HS-5 (cell line): ENCODE results near the gene PRKG1.
A peak's percentile ranks its signal among the peaks of the same experiment; 100 is the strongest.
"Not testable (repeated sequence)": the region's sequence is repeated elsewhere in the genome, so short reads cannot be mapped to it uniquely, and the experiment has no call there.

Source experiments
- DNase-seq: peaks from one replicate; pipeline ENCODE4 v3.0.0-alpha.2; 2012; ENCODE audit warnings: low read depth

The PRKG1 gene

DNA sequence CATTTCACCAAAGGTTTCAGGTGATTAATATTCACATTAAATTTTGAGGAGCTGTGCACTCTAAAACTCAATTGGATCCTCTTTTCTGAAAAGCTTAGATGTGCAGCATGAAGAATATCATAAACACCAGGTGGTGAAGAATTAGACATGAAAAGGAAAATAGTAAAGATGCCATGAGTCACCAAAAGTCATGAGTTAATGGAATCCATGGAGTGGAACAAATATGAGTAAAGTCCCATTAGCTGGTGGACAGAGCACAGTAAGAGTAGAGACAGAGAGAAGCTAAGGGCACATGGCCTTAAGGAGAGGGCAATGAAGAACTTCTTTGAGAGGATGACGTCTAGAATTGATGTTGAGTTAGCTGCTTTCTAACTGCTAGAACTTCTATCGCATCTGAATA is 353.5 kb downstream of the PRKG1 start:
- DNase-seq, result no peak

DNA sequence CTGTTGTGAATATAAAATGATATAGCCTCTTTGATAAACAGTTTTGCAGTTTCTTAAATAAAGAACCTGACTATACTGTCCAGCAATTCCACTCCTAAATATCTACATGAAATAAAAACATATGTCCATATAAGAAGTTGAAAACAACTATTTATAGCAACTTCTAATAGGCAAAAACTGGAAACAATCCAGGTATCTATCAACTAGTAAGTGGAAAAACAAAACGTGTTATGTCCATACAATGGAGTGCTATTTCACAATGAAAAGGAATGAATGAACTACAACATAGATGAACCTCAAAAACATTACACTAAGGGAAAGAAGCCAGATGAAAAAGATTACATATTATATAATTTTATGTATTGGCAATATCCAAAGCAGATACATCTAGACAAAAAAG is 356.2 kb downstream of the PRKG1 start:
- no peak for DNase-seq

DNA sequence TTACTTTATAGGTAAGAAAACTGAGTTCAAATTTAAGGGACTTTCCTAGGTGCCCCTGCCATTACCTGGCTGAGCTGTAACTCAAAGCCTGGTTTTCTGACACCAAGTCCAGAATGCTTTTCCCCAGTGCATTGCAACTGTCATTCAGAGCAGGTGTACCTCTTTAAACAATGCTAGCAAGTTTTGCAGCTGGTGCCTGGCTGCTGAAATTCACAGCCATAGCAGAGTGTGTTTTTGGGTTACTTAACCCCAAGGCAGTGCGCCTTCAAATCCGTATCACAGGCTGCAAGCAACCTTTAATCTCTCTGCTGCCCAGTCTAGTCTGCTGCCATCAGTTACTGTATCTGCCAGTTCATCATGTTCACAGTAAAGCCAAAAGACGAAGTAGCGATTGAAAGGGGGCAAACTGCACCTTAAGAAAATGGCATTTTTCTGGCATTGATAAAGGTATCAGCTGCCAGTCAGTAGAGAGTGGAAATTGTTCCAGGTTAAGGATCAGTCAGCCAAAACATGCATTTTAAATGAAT is 359.7 kb downstream of the PRKG1 start:
- DNase-seq, result no peak

DNA sequence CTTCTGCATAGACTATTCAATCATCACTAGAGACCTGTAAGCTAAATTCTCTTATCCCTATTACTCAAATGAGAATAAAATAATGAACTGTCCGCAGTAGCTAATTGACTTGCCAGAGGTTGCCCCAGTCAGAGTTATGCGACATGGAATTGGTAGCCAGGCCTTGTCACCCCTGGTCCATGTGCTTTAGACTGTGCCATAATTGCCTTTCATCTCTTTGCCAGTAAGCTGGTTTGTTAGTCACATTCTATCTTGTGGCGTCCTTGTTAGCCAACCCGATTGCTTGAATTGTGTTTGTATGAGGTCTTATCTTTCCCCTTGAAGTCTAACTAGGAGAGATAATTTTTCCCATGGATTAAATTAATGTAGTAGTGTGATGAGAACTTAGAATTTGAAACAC is 362.5 kb downstream of the PRKG1 start:
- DNase-seq, result no peak

DNA sequence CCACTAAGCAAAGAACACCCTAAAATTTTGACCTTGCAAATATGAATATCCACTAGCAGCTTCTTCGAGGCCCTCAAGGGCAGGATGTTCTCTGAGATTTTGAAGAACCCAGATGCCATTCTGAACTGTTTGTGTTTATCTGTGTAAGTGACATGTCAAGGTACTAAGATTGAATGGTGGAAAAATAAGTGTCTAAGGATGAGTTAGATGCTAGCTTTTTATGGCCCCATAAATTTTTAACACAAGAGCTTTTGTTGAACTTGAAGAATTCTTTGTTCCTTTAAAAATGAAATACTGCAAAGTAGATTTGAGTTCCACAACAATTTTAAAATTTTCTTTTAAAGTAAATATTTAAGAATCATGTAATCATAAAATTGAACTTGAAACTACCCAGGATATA is 365.4 kb downstream of the PRKG1 start:
- DNase-seq, result no peak

DNA sequence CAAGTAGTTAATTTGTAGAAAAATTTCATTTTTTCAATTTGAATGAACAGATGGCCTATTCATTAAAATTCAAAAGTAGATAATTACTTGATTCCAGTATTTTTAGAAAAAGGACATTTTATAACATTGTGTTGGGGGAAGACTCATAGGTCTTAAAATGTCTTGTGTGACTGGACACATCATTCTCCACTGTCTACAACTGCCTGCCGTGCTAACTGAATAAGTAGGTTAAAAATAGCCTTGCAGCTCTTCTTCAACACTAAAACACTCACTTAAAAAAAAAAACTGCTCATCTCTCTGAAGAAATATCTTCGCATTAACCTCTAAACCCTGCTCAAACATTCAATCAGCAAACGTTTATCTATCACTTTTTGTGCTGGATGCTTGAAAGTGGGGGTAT is 371.3 kb downstream of the PRKG1 start:
- no peak for DNase-seq

DNA sequence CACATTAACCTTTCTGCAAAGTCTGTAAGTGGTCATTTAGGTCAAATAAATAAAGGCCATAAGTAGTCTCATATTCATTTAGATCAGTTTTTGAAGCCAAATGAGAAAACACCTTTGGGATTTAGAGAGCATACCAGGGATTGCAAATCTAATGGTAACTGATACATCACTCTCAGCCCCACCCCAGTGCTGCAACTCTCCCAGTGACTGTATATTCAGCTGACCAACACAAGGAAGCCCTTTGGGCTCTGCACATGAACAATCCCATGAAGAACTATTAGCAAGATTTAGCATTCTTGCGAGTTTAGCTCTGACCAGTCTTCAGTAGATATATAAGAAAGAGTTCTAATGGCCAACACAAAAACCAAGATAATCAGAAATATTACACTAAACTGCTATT is 372.8 kb downstream of the PRKG1 start:
- DNase-seq, result no peak

DNA sequence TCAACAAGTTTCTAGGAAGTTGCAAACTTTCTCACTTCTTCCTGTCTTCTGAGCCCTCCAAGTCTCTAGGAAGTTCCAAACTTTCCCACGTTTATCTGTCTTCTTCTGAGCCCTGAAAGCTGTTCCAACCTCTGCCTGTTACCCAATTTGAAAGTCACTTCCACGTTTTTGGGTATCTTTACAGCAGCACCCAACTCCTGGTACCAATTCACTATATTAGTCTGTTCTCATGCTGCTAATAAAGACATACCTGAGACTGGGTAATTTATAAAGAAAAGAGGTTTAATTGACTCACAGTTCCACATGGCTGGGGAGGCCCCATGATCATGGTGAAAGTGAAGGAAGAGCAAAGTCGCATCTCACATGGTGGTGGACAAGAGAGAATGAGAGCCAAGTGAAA is 381.5 kb downstream of the PRKG1 start:
- not testable (repeated sequence) for DNase-seq

DNA sequence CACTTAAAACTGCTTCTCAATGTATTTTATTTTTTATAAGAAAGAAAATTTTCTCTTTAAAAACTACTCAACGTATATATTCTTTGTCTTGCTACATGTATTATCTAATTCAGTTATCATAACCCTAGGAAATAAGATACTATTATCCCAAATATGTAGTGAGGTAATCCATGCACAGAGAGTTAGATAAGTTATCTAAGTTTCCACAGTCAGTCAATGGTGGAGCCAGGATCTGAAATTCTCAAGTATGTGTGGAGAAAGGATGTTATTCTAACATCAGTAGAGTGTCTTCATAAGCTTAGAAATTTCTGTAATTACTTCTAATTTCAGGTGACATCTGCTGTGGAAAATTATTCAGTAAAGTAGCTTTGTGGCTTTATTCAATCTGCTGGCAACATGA is 385.2 kb downstream of the PRKG1 start:
- DNase-seq, result no peak

DNA sequence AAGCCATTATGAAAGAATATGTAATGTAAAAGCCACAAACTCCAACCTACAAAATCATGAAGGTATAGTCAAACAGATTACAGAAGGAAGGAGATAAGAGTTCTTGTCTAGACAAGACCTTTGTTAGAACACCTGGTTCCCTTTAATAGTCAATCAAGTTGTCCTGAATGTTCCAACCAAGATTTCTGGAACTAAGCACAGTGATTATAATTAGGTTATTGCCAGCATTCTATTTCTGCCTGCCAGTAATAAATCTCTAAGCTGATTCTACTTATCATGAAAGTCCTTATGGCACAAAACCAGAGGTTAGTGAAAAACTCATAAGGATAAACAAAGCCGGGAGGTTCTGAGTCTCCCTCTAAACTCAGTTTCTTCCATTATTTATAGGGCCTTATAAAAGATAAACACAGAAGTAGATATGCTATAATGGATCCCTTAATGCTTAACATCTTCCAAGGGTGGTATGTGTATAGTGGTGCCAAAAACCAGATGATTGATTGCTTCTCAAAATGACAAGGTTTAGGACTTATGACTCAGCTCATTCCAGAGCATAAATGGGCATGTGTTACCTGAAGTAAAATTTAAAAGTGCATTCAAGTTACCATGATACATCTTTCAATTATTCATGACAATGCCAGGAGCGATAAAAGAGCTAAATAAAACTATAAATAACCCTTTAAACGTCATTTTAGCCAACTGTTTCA is 387.9 kb downstream of the PRKG1 start:
- DNase-seq, result no peak

DNA sequence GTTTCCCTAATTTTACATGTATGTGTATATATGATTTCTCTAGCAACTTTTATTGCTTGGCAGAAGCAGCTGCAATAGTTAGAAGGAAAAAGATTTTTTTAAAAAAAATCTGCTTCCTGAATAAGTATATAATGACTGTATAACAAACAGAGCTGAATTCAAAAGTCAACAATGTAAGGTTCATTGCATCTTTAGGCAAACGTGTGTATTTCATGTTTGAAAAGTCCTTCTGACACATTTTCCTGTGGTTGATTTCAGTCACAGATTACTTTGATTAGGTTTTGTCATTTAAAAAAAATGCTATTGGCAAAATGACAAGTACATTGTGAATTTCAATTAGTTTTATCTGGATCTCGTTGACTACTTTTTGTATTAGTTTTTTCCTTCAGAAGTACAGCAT is 394.1 kb downstream of the PRKG1 start:
- DNase-seq, result peak; percentile 5

DNA sequence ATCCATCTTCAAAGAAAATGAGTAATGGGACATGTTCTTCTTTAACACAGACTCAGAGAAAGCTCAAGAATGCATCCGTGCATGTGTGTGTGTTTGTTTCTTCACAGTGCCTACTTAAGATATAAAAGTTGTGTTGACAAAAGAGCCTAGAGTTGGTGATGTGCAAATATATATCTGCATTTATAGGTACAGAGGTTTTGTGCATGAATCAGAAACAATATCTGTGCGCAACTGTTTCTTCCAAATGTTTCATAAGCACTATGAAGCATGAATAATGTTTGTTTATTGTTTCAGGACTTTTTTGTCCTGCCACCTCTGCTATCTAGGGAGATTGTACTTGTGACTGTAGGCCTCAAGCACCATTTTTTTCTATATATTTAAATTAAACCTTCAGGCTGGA is 395.4 kb downstream of the PRKG1 start:
- no peak for DNase-seq

DNA sequence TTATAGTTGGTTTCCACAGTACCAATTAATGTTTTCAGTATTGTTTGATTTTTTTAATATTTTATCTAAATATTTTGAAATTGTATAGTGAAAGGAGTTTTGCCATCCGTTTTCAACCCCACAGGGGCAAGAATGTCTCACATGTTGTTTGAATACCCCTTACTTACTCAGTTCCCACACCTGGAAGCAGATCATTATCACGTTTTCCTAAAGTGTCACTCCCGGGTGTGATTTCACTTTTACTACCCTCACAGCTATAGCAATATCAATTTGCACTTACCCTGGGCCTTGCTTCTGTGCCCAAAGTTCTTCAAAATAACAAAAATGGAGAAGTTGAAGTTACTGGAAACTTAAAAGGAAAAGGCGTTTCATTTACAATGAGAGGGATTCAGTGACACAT is 397.0 kb downstream of the PRKG1 start:
- DNase-seq, result no peak

DNA sequence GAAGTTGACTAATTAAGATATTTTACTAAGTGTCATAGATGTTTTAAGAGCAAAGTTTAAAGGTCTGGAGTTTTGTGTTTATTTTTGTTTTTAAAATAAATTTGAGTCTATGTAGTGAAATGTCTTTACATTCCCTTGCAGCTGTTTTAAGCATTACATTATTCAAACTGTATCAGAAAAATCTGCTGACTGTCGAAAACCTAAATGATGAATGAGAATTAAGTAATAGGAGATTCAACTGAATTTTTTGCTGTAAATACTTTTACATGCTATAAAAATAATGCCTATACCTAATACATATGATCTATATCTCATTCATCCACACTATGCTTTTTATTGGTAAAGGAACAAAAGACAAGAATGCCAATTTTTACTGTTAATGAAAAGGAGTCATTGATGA is 397.9 kb downstream of the PRKG1 start:
- DNase-seq, result no peak

DNA sequence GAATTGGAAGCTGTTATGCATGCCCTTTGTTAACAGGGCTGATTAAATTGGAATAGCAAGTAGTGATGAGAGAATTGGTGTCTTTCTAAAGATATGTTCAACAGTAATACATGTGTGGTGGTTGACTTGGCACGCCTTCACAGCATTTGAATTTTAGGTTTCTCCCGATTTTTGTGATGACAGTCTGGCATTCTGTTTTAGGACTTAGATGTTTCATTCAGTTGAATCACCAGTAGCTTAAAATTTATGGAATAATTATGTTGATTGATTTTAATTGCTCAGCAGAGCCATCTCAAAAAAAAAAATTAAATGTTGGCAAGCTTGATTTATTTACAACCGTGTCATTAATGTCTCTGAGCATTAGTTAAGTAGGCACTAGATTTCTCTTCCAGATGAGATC is 405.4 kb downstream of the PRKG1 start:
- DNase-seq, result no peak

DNA sequence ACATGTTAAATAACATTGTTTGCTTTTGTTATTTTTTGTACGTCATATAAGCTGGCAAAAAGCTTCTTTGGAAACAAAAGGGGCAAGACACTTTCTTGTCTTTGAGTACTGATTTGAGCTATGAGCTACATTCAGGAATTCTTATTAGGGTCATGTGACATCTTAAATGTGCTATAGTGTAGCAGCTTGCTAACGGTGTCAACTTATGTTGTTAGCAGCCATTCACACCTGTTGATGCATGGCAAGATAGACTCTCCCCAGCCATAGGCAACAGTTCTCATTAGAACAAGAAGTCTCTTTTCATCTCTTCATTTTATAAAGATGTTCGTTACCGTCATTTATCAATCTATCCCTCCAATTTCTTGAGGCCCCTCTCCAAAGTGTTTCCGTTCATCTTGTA is 411.4 kb downstream of the PRKG1 start:
- DNase-seq, result no peak

DNA sequence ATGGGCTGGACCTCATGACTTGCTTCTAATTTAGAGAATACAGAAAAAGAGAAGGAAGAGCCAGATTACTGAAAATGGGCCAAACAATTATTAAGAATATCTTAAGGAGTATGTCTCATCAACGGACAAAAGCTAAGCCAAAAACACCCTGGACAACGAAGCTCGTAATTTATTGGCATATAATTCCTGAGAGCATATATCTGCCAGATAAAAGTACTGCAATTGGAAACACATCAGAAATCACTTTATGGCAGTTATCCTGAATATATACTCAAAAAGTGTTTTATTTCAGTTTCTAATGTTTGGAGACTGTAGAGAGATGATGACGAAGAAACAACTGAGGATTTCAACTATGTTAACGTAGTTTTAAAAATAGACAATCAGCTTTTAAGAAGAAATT is 413.3 kb downstream of the PRKG1 start:
- DNase-seq, result no peak

DNA sequence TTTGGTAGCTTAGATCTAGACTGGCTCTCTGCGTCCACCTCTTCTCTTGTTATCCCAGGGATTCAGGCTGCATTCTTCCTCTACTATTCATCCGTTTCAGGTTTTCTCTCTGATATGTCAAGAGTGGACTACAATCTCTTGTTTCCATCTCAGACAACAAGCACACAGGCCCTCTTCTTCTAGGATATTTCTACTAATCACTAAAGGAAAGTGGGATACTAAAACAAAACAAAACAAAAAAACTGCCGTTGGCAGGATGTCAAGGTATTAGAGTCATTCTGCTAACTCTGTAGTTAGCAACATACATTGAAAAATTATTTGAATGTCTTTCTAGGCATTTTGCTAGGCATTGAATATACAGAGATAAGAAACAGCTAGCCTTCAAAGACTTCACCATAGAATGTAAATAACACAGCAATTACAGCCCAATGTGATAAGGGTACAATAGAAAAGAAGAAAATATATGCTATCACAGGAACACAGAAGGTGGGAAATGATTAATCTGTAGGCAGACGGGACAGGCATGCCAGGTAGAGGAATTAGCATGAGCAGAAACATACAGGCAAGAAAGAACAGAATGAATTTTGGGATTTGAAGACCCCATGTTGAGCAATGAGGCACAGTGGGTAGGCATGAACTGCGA is 414.6 kb downstream of the PRKG1 start:
- no peak for DNase-seq

DNA sequence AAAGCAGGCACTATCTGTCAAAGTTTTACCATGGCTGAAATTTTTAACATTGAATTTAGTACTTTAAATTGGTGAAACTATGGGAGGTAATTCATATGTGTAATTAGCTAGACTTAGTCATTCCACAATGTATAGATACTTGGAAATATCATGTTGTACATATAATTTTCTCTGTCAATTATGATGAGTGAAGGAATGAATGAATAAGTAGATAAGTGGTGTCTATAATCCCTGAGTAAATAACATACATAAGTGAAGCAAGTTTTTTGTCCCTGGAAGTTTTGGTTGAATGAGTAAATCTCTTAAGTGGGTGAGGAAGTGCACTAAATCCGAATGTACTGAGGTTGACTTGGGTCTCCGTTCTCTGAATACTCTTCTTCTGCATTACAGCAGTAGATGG is 424.1 kb downstream of the PRKG1 start:
- no peak for DNase-seq

DNA sequence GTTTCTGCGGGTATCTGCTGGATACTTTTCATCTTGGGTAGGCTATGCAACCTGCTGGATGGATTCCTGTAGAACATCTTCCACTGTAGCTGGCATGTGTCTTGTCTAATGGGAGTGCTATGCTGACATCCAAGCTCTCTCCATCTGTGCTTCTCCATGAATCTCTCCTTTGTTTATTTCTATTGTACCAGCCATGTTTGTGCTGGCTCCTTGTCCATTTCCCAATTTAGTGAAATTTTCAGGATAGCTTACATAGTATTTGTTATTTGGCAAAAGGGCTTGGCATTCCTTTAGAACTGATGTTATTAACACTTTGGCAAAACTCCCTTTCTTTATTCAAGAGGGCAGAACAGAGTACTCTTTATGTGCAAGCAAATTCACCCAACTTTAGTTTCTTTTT is 427.1 kb downstream of the PRKG1 start:
- DNase-seq, result no peak

DNA sequence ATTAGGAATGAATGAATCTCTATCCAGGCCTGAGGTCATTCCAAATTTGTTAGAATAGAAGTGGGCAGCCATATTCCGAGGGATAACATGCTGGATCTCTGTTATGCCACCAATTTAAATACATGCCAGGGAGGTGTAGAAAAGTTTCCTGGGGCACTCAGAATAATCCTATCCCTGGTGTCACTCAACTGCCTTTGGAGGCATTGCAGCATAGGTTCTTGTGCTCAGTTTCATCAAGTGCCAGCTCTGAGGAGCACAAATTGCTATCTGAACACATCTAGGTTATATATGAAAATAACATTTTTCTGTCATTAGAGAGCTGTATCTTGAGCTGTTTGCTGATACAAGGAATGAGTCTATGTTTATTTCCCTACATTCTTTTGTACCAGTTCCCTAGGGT is 427.8 kb downstream of the PRKG1 start:
- DNase-seq, result no peak

DNA sequence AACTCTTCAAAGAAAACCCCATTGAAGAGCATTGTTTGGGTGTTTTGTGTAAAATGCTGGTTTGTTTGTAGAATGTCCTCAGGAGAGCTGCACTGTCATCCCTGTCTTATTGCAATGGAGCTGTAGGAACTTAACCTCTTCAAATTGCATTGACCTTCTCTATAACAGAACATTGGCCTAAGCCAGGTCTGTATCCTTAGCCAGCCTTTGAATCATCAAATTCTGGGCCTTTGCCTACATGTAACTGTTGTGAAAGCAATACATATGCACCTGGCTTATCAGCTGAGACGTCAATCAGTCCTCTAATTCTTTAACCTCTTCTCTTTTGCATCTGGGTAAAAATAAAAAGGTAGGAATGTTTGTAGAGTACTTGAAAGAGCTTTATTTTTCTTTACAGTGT is 429.1 kb downstream of the PRKG1 start:
- DNase-seq, result no peak

DNA sequence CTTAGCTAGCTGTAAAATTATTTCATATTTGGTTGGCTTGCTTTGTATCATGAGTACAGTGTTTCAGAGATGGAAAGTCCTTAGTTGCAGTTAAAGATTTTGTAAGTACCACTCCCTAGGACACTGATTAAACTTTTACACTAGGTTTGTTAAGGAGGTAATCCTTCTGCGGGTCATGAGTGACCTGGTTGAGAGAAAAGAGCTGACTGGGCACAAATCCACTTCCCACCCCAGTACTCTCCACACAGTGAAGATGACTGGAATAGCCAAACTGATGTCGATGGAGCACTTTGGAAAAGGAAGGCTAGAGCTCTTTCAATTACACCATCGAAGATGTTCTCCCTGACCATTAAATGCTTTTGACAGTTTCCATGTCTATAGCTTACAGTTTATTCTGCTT is 433.2 kb downstream of the PRKG1 start:
- no peak for DNase-seq

DNA sequence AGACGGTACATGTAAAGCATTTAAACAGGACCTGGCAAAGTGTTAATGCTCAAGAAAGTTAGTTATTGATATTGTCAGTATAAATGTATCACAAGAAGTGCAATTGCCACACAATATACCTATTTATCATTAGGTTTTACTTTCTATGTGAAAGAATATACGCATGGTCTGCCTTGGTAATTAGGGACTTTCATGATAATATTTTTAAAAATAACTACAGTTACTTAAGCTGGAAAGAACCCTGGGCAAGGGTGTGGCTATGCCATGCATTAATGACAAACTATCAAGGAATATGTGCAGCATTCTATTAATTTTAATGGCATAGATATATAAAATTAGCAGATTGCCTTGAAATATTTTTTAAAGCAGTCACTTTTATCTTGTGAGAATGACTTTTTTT is 433.9 kb downstream of the PRKG1 start:
- DNase-seq, result no peak
